Uterus (tissue), 2 donors: ENCODE results near the gene RTCA.

Source experiments
- CTCF ChIP-seq, 4 experiments: fragments of 200-600 bp in 2 of 4; fragments of 450-650 bp in 2 of 4; sonication (generic) in 2 of 4; IDR thresholded peaks; one replicate each; pipeline ENCODE4 v1.5.1; 2016 to 2019; ENCODE audit warnings: antibody characterized with exemption in 4 of 4, mild to moderate bottlenecking in 2 of 4, moderate library complexity in 1 of 4
- POLR2A ChIP-seq, 2 donors: fragments of 450-650 bp; IDR thresholded peaks; one replicate each; pipeline ENCODE4 v1.6.1; 2016; ENCODE audit warnings: antibody characterized with exemption in 2 of 2, mild to moderate bottlenecking in 1 of 2, moderate library complexity in 1 of 2

- TF ChIP-seq CTCF (IDR thresholded peaks at IDR 0.05) (no peak), POLR2A (IDR thresholded peaks at IDR 0.05) (no peak)
These were observed 32.5 kb downstream of the RTCA start for GRCh38 chr1:100298512-100298911.
